ENCODE data around the gene TIMP2.

GRCh38 chr17:78896091-78896833 lies 28.9 kb downstream of the TIMP2 start:
- TF ChIP-seq CTCF (IDR thresholded peaks at IDR 0.05), result no peak
- TF ChIP-seq POLR2A (IDR thresholded peaks at IDR 0.05), result no peak
